Naive thymus-derived CD8-positive, alpha-beta T cell (primary cell): ENCODE measurements around the gene PHACTR3. TPM values are rescaled to one million over a fixed set of nuclear protein-coding genes. Genes with fewer than 3 reads are reported as not detected.
A peak's percentile ranks its signal among the peaks of the same experiment; 100 is the strongest.

ENCODE experiments used
- ATAC-seq, 2 donors: fragments of 150-1000 bp; cut with Tn5 transposase in 1 of 2; sonication (Bioruptor Pico), chemical (Tn5 transposase) in 1 of 2; 1 replicate in 1 of 2; 2 replicates in 1 of 2; pipeline ENCODE4 v1.10.0; 2021; ENCODE audit warnings: mild to moderate bottlenecking in 2 of 2, moderate library complexity in 2 of 2
- POLR2A ChIA-PET: fragments of 350-600 bp; sonication (Branson Sonifier 250); formaldehyde crosslinking; loops from one replicate; lab custom pipeline; 2021; ENCODE audit warnings: antibody characterized with exemption; lab: Charles Lee
- DNase-seq, 10 donors: peaks; one replicate each; pipeline versions ENCODE4 v3.0.0 to v3.0.0-alpha.2; 2020 to 2022
- H3K27ac Mint-ChIP-seq, 10 donors: one replicate each; pipeline ENCODE4 v1.8.0; 2020 to 2022; ENCODE audit warnings: mild to moderate bottlenecking in 10 of 10, mixed read lengths in 10 of 10, moderate library complexity in 4 of 10, inconsistent platforms in 1 of 10
- H3K27me3 Mint-ChIP-seq, 5 donors: one replicate each; pipeline ENCODE4 v1.8.0; 2021 to 2022; ENCODE audit warnings: mixed read lengths in 5 of 5
- H3K36me3 Mint-ChIP-seq, 3 donors: one replicate each; pipeline ENCODE4 v1.8.0; 2020 to 2022; ENCODE audit warnings: mixed read lengths in 3 of 3, mild to moderate bottlenecking in 2 of 3, inconsistent platforms in 1 of 3
- H3K4me1 Mint-ChIP-seq, 4 donors: one replicate each; pipeline ENCODE4 v1.8.0; 2021 to 2022; ENCODE audit warnings: mixed read lengths in 4 of 4
- H3K4me3 Mint-ChIP-seq, 10 donors: one replicate each; pipeline ENCODE4 v1.8.0; 2020 to 2022; ENCODE audit warnings: mild to moderate bottlenecking in 10 of 10, mixed read lengths in 10 of 10, moderate library complexity in 6 of 10, inconsistent platforms in 1 of 10
- H3K9me3 Mint-ChIP-seq, 9 donors: one replicate each; pipeline ENCODE4 v1.8.0; 2020 to 2022; ENCODE audit warnings: mixed read lengths in 9 of 9, mild to moderate bottlenecking in 3 of 9, inconsistent platforms in 1 of 9, moderate library complexity in 1 of 9
- polyA plus RNA-seq, 3 donors: library from polyadenylated mRNA; unstranded; fragments of 300-500 nt; fragmentation: Illumina TruSeq; gene quantifications; one replicate each; pipeline ENCODE4 v1.2.3, GENCODE V29; 2021
- total RNA-seq, 8 experiments: library from RNA in 2 of 8; stranded (reverse) in 2 of 8; gene quantifications; one replicate each; pipeline ENCODE4 v1.2.3 and lab custom pipeline; 2021 to 2026

PHACTR3 gene
- total and polyA plus RNA-seq, 5 experiments from 2014 or later: not detected

GRCh38 chr20:59776059-59776603, 171.8 kb downstream of the PHACTR3 start:
- Mint-ChIP-seq H3K9me3 (no peaks in the 10 kb centered on the region), H3K27ac (no peak overlapping the region), H3K4me1 (peaks cover 0 to 3% (median 0%) of the 10 kb centered on the region in 4 donors), H3K4me3 (no peak overlapping the region), H3K27me3 (peaks cover 2 to 36% (median 11%) of the 10 kb centered on the region in 5 donors), H3K36me3 (no peaks in the 10 kb centered on the region)
- POLR2A ChIA-PET: no interaction called here
- DNase-seq (peak in 1 of 10 donors; percentile 11), ATAC-seq (no peak)

- Mint-ChIP-seq H3K27ac (peak overlapping the region in 1 of 10 donors; percentile 49), H3K27me3 (peaks cover 2 to 31% (median 9%) of the 10 kb centered on the region in 5 donors), H3K4me3 (no peak overlapping the region), H3K4me1 (peaks cover 0 to 3% (median 0%) of the 10 kb centered on the region in 4 donors), H3K9me3 (no peaks in the 10 kb centered on the region), H3K36me3 (no peaks in the 10 kb centered on the region)
- DNase-seq (peak in 1 of 10 donors; percentile 3), ATAC-seq (no peak)
- POLR2A ChIA-PET: no interaction called here
Measured at GRCh38 chr20:59776626-59777330, 172.4 kb downstream of the PHACTR3 start.

- Mint-ChIP-seq H3K27ac (no peak overlapping the region), H3K4me1 (peaks cover 0 to 3% (median 0%) of the 10 kb centered on the region in 4 donors), H3K9me3 (no peaks in the 10 kb centered on the region), H3K27me3 (peaks cover 2 to 25% (median 8%) of the 10 kb centered on the region in 5 donors), H3K36me3 (no peaks in the 10 kb centered on the region), H3K4me3 (no peak overlapping the region)
- DNase-seq (no peak), ATAC-seq (no peak)
- POLR2A ChIA-PET: no interaction called here
Measured at GRCh38 chr20:59777331-59777725, 173.0 kb downstream of the PHACTR3 start.

- peaks cover 0 to 3% (median 0%) of the 10 kb centered on the region in 4 donors for H3K4me1 Mint-ChIP-seq
Measured at GRCh38 chr20:59777814-59778575, 173.7 kb downstream of the PHACTR3 start.

GRCh38 chr20:59778615-59779200, 174.4 kb downstream of the PHACTR3 start:
- Mint-ChIP-seq H3K4me3 (no peak overlapping the region), H3K27ac (no peak overlapping the region), H3K36me3 (no peaks in the 10 kb centered on the region), H3K9me3 (no peaks in the 10 kb centered on the region), H3K4me1 (peaks cover 0 to 3% (median 0%) of the 10 kb centered on the region in 4 donors), H3K27me3 (peaks cover 2 to 20% (median 4%) of the 10 kb centered on the region in 5 donors)
- DNase-seq (no peak), ATAC-seq (no peak)
- POLR2A ChIA-PET: no interaction called here

More at GRCh38 chr20:59777814-59778575, 173.7 kb downstream of the PHACTR3 start:
- peaks cover 2 to 23% (median 8%) of the 10 kb centered on the region in 5 donors for H3K27me3 Mint-ChIP-seq
- no peaks in the 10 kb centered on the region for H3K9me3 Mint-ChIP-seq
- no peak overlapping the region for H3K4me3 Mint-ChIP-seq
- ATAC-seq: no peak
- H3K27ac Mint-ChIP-seq: no peak overlapping the region
- no peaks in the 10 kb centered on the region for H3K36me3 Mint-ChIP-seq
- peak in 1 of 10 donors; percentile 3 for DNase-seq
- POLR2A ChIA-PET: no interaction called here

GRCh38 chr20:59779656-59780380, 175.5 kb downstream of the PHACTR3 start:
- H3K36me3 Mint-ChIP-seq: no peaks in the 10 kb centered on the region
- H3K4me3 Mint-ChIP-seq: no peak overlapping the region
- POLR2A ChIA-PET: no interaction called here
- peak in 1 of 10 donors; percentile 5 for DNase-seq
- no peaks in the 10 kb centered on the region for H3K9me3 Mint-ChIP-seq
- H3K27me3 Mint-ChIP-seq: peaks cover 0 to 19% (median 4%) of the 10 kb centered on the region in 5 donors
- ATAC-seq: no peak
- H3K4me1 Mint-ChIP-seq: peaks cover 0 to 3% (median 0%) of the 10 kb centered on the region in 4 donors
- H3K27ac Mint-ChIP-seq: no peak overlapping the region

GRCh38 chr20:59780494-59781185, 176.3 kb downstream of the PHACTR3 start:
- Mint-ChIP-seq H3K27me3 (peaks cover 1 to 19% (median 8%) of the 10 kb centered on the region in 5 donors), H3K4me1 (peaks cover 0 to 3% (median 0%) of the 10 kb centered on the region in 4 donors), H3K27ac (no peak overlapping the region), H3K9me3 (no peaks in the 10 kb centered on the region), H3K4me3 (no peak overlapping the region), H3K36me3 (no peaks in the 10 kb centered on the region)
- no peak for ATAC-seq
- peak in 1 of 10 donors; percentile 6 for DNase-seq
- POLR2A ChIA-PET: no interaction called here

GRCh38 chr20:59781226-59781625, 176.9 kb downstream of the PHACTR3 start:
- Mint-ChIP-seq H3K4me1 (peaks cover 0 to 3% (median 0%) of the 10 kb centered on the region in 4 donors), H3K36me3 (no peaks in the 10 kb centered on the region), H3K27ac (no peak overlapping the region), H3K4me3 (no peak overlapping the region), H3K9me3 (no peaks in the 10 kb centered on the region), H3K27me3 (peaks cover 1 to 19% (median 8%) of the 10 kb centered on the region in 5 donors)
- POLR2A ChIA-PET: no interaction called here
- ATAC-seq: no peak
- peak in 1 of 10 donors; percentile 7 for DNase-seq

- DNase-seq (no peak), ATAC-seq (peak in 1 of 2 donors; percentile 20)
- Mint-ChIP-seq H3K27me3 (peaks cover 3 to 17% (median 10%) of the 10 kb centered on the region in 5 donors), H3K4me1 (no peaks in the 10 kb centered on the region), H3K4me3 (no peak overlapping the region), H3K36me3 (no peaks in the 10 kb centered on the region), H3K27ac (no peak overlapping the region), H3K9me3 (no peaks in the 10 kb centered on the region)
- POLR2A ChIA-PET: no interaction called here
Measured at GRCh38 chr20:59782986-59783640, 178.8 kb downstream of the PHACTR3 start.

- H3K27me3 Mint-ChIP-seq: peaks cover 3 to 18% (median 6%) of the 10 kb centered on the region in 5 donors
- H3K36me3 Mint-ChIP-seq: no peaks in the 10 kb centered on the region
- POLR2A ChIA-PET: no interaction called here
- no peaks in the 10 kb centered on the region for H3K9me3 Mint-ChIP-seq
- H3K27ac Mint-ChIP-seq: no peak overlapping the region
- H3K4me3 Mint-ChIP-seq: no peak overlapping the region
- no peaks in the 10 kb centered on the region for H3K4me1 Mint-ChIP-seq
- DNase-seq: no peak
- ATAC-seq: no peak
Measured at GRCh38 chr20:59783641-59784010, 179.3 kb downstream of the PHACTR3 start.

GRCh38 chr20:59784365-59784764, 180.0 kb downstream of the PHACTR3 start:
- no peak overlapping the region for H3K27ac Mint-ChIP-seq
- H3K27me3 Mint-ChIP-seq: peaks cover 3 to 26% (median 11%) of the 10 kb centered on the region in 5 donors
- H3K9me3 Mint-ChIP-seq: peaks cover 0 to 3% (median 0%) of the 10 kb centered on the region in 9 donors
- no peaks in the 10 kb centered on the region for H3K36me3 Mint-ChIP-seq
- ATAC-seq (no peak), DNase-seq (peak in 1 of 10 donors; percentile 4)
- POLR2A ChIA-PET: no interaction called here
- H3K4me1 Mint-ChIP-seq: no peaks in the 10 kb centered on the region
- H3K4me3 Mint-ChIP-seq: no peak overlapping the region
